ENCODE data around the gene EDAR.

Gene EDAR

DNA sequence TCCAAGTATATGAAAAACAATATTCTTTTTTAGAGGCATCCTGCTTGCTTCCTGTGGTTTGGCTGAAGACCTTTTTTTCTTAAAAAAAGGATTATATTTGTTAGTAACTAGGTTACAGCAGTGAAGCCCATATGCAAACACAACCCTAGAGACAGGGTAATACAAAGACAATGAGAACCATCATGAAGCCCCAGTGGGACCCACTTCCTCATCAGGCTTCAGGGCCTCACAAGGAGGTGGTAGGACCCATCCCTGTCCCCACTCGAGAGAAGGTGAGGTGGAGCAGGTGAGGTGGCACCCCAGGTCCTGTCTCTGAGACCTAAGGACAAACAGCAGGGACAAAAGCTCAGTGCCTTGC, 80.3 kb downstream of the EDAR start:
- no peak for DNase-seq (ENCODE audit: low read depth)

GRCh38 chr2:108907822-108908712, 81.0 kb downstream of the EDAR start:
- DNase-seq (ENCODE audit: low read depth) = no peak

- DNase-seq (ENCODE audit: low read depth) = no peak
Observed at GRCh38 chr2:108906403-108907077, 82.5 kb downstream of the EDAR start.

- no peak for DNase-seq (ENCODE audit: low read depth)
Observed at GRCh38 chr2:108905906-108906305, 83.1 kb downstream of the EDAR start.

GRCh38 chr2:108905176-108905575, 83.8 kb downstream of the EDAR start:
- no peak for DNase-seq (ENCODE audit: low read depth)

- no peak for DNase-seq (ENCODE audit: low read depth)
Observed at GRCh38 chr2:108904680-108905079, 84.3 kb downstream of the EDAR start.

- no peak for DNase-seq (ENCODE audit: low read depth)
Observed at GRCh38 chr2:108898315-108899082, 90.5 kb downstream of the EDAR start.

- no peak for DNase-seq (ENCODE audit: low read depth)
Observed at GRCh38 chr2:108896741-108897140, 92.3 kb downstream of the EDAR start.

DNA sequence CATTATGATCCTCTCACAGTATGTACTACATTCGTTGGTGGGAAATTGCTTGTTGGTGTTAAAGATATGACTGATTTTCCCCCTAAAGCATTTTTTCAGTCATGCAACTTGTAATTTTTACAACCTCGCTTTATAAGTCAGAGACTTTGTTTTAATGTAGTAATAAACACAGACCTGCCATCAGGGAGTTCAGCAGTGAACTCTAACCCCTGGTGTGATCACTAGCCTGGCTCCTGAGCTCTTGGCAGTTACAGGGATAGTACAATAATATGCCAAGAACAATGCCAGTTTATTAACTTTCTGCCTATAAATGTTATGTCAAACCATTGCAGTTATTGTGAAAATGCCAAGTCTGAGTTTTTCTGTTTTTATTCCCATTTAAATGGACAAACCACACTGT, 93.8 kb downstream of the EDAR start:
- DNase-seq (ENCODE audit: low read depth) = no peak

DNA sequence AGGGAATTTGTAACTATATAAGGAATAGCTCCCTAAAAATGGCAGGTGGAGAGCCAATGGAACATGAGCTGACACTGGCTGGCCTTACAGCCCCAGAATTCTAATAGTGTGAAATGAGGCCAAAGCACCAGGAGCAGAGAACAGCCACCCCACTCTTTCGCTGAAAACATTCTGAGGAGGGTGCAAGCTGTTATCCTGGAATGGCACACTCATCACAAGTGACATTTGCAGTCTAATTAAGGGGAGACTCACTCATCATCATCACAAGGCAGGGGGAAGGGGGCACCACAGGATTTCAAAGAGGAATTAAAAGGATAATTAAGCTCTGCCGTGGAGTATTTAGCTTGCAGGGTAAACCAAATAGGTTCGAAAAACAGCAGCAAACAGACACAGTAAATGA, 94.3 kb downstream of the EDAR start:
- DNase-seq (ENCODE audit: low read depth) = no peak

DNA sequence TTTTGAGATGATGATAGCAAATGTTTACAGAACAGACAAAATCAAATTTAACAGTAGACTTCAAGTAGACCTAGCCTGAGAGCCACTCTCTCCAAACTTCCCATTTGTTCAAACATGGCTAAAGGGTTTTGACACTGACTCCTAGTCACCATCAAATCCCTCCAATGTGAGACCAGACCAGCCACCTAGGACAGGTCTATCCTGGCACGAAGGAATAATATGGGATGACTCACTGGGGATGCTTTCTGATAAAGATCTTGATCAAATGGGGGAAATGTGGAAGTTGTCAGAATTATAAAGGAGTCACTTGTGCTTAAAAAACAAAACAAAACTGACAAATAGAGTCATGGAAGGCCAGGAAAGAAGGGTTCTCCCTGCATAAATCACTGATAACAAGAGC, 95.7 kb downstream of the EDAR start:
- no peak for DNase-seq (ENCODE audit: low read depth)

DNA sequence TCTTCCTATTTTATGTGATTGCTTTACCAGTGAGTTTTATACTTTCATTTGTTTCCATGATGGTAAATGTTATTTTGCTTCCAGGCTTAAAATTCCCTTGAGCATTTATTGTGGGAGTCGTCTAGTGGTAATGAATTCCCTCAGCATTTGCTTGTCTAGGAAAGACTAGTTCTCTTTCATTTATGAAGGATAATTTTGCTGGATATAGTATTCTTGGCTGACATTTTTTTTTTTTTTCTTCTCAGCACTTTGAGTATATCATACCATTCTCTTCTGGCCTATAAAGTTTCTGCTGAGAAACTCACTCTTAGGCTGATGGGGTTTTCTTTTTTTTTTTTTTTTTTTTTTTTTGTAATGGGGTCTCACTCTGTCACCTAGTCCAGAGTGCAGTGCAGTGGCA, 99.1 kb downstream of the EDAR start:
- no peak for DNase-seq (ENCODE audit: low read depth)

GRCh38 chr2:108884619-108885018, 104.4 kb downstream of the EDAR start:
- no peak for DNase-seq (ENCODE audit: low read depth)

DNA sequence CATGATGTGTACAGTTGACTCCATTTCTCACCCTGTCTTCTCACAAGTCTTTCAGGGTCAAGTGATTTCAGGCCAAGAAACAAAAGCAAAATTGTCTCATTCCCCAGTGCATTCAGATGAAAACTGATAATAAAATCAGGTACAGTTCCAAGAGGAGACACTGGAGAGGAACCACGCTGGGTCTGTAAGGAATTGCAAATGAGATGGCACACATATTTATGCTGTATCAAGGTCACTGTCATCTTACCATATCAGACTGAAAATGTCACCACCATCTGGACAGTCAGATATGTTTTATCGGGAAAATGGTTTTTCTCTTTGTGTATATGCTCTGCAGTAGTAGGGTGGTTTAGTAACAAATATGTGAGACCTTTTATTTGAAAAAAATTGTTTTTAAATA, 110.7 kb downstream of the EDAR start:
- DNase-seq (ENCODE audit: low read depth) = no peak

GRCh38 chr2:108877506-108877905, 111.5 kb downstream of the EDAR start:
- DNase-seq (ENCODE audit: low read depth) = no peak

- no peak for DNase-seq (ENCODE audit: low read depth)
Observed at GRCh38 chr2:108870069-108870644, 118.9 kb downstream of the EDAR start.

- no peak for DNase-seq (ENCODE audit: low read depth)
Observed at GRCh38 chr2:108869542-108869941, 119.5 kb downstream of the EDAR start.

DNA sequence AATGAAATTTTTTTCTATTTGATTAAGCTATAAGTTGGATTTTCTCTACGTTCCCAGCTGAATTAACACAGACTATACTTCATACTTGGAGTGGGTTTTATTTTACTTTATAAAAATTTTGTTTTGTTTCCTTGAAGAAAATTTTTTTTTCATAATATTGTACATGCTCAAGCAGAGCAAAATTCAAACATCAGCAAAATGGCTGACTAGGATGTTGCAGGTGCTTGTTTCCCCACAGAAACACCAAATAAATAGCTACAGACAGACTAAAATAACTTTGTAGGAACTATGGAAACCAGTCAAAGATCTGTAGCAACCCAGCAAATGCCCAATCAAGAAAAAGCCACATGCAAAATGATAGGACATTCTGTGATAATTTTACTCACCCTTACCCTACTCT, 120.1 kb downstream of the EDAR start:
- DNase-seq (ENCODE audit: low read depth) = no peak

GRCh38 chr2:108866041-108866440, 123.0 kb downstream of the EDAR start:
- no peak for DNase-seq (ENCODE audit: low read depth)

DNA sequence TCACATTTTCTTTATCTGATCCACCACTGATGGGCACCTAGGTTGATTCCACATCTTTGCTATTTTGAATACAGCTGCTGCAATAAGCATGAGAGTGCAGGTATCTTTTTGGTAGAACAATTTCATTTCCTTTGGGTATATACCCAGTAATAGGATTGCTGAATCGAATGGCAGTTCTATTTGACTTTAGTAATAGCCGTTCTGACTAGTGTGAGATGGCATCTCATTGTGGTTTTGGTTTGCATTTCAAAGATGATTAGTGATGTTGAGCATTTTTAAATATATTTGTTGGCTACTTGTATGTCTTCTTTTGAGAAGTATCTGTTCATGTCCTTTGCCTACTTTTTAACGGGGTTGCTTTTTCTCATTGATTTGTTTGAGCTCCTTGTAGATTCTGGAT, 130.1 kb downstream of the EDAR start:
- DNase-seq (ENCODE audit: low read depth) = no peak

DNA sequence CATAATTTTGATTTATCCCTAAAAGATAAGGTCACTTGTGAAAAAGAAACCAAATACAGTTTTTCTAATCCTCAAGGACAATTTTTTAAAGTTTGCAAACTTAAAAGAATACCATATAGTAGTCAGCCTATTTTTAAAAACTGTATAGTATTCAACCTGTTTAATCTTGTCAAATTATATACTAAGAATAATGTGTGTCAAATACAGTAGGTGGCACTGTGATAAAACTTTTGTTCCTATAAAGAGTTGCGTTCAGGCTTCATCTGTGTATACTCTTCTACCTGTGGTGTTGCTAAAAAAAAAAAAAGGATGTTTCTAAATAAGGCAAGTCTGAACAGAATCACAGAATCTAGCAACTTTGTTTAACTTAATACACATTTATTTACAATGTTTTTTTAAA, 133.8 kb downstream of the EDAR start:
- no peak for DNase-seq (ENCODE audit: low read depth)

DNA sequence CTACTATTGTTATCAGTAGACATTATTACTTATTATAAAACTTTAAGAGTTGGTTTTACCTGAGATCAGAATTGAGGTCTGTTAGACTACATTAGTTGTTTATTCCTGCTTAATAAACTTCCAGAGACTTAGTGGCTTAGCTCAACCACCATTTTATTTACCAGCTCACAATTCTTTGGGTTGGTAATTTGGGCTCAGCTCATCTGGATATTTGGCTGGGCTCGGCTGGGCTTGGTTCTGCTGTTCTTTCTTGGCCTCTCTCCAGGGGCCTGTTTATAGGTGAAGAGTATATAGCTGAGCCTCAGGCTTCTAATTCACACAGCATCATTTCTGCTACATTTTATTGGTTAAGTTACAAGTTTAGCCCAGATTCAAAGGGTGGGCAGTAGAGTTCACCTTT, 134.5 kb downstream of the EDAR start:
- no peak for DNase-seq (ENCODE audit: low read depth)
